Activated T-cell treated with anti-CD3 and anti-CD28 coated beads, Interleukin-2, amount 50 U/mL, for 48 hours (primary cell): ENCODE measurements around the gene C1R.

Experiments used
- DNase-seq, 2 experiments: peaks; one replicate each; pipeline ENCODE4 v3.0.0-alpha.2; 2020

Gene C1R

GRCh38 chr12:7096006-7096932, 4.0 kb upstream of the C1R start:
- no peak for DNase-seq

GRCh38 chr12:7093892-7094291, 1.6 kb upstream of the C1R start:
- DNase-seq = no peak

GRCh38 chr12:7093486-7093885, 1.2 kb upstream of the C1R start:
- no peak for DNase-seq

- no peak for DNase-seq
These were observed 778 bp upstream of the C1R start for GRCh38 chr12:7092986-7093460.

GRCh38 chr12:7091660-7092228, 501 bp downstream of the C1R start:
- DNase-seq = peak in 1 of 2 experiments; percentile 23

- no peak for DNase-seq
These were observed 1.1 kb downstream of the C1R start for GRCh38 chr12:7091171-7091570.

- no peak for DNase-seq
These were observed 1.8 kb downstream of the C1R start for GRCh38 chr12:7090222-7090998.

GRCh38 chr12:7089196-7089871, 2.9 kb downstream of the C1R start:
- DNase-seq = no peak

GRCh38 chr12:7083125-7083524, 9.1 kb downstream of the C1R start:
- no peak for DNase-seq

GRCh38 chr12:7081037-7081436, 11.2 kb downstream of the C1R start:
- no peak for DNase-seq

- no peak for DNase-seq
These were observed 12.5 kb downstream of the C1R start for GRCh38 chr12:7079826-7080125.

GRCh38 chr12:7078163-7078562, 14.1 kb downstream of the C1R start:
- DNase-seq = no peak

- no peak for DNase-seq
These were observed 15.8 kb downstream of the C1R start for GRCh38 chr12:7076493-7076892.

GRCh38 chr12:7075939-7076338, 16.3 kb downstream of the C1R start:
- DNase-seq = no peak

GRCh38 chr12:7075518-7075917, 16.7 kb downstream of the C1R start:
- no peak for DNase-seq

- no peak for DNase-seq
These were observed 18.3 kb downstream of the C1R start for GRCh38 chr12:7073946-7074345.

- DNase-seq = no peak
These were observed 19.7 kb downstream of the C1R start for GRCh38 chr12:7072554-7072953.

- DNase-seq = no peak
These were observed 20.2 kb downstream of the C1R start for GRCh38 chr12:7072035-7072434.

- DNase-seq = no peak
These were observed 22.9 kb downstream of the C1R start for GRCh38 chr12:7069386-7069785.

- DNase-seq = no peak
These were observed 23.3 kb downstream of the C1R start for GRCh38 chr12:7068994-7069346.

- no peak for DNase-seq
These were observed 23.8 kb downstream of the C1R start for GRCh38 chr12:7068240-7068993.

- DNase-seq = no peak
These were observed 25.1 kb downstream of the C1R start for GRCh38 chr12:7067096-7067495.

GRCh38 chr12:7066596-7066995, 25.6 kb downstream of the C1R start:
- no peak for DNase-seq
